ENCODE data around the gene TAPT1. TPM values are rescaled to one million over a fixed set of nuclear protein-coding genes. Genes with fewer than 3 reads are reported as not detected.

The TAPT1 gene
- total RNA-seq, 2 donors from 2014 or later: 19.7 to 21.1 TPM

- Histone ChIP-seq H3K36me3 (no peaks in the 10 kb centered on the region), H3K4me1 (no peaks in the 10 kb centered on the region), H3K27me3 (no peaks in the 10 kb centered on the region), H3K27ac (no peak overlapping the region), H3K4me3 (no peak overlapping the region), H3K9me3 (no peaks in the 10 kb centered on the region)
- no peak for TF ChIP-seq CTCF (IDR thresholded peaks at IDR 0.05)
- no peak for DNase-seq (ENCODE audit: low spot score)
Measured at GRCh38 chr4:16133406-16133805, 92.9 kb downstream of the TAPT1 start.

- Histone ChIP-seq H3K9me3 (no peaks in the 10 kb centered on the region), H3K4me1 (peaks cover 0 to under 1% of the 10 kb centered on the region in 2 donors), H3K36me3 (no peaks in the 10 kb centered on the region), H3K4me3 (no peak overlapping the region), H3K27ac (no peak overlapping the region), H3K27me3 (no peaks in the 10 kb centered on the region)
- DNase-seq (ENCODE audit: low spot score): no peak
- no peak for TF ChIP-seq CTCF (IDR thresholded peaks at IDR 0.05)
Measured at GRCh38 chr4:16131293-16131692, 95.0 kb downstream of the TAPT1 start.

- no peak for DNase-seq (ENCODE audit: low spot score)
- Histone ChIP-seq H3K9me3 (no peaks in the 10 kb centered on the region), H3K27me3 (no peaks in the 10 kb centered on the region), H3K4me1 (peaks cover 0 to 15% of the 10 kb centered on the region in 2 donors), H3K36me3 (no peaks in the 10 kb centered on the region), H3K27ac (peak overlapping the region in 1 of 2 donors; percentile 69), H3K4me3 (no peak overlapping the region)
- TF ChIP-seq CTCF (IDR thresholded peaks at IDR 0.05): no peak
Measured at GRCh38 chr4:16129336-16129735, 96.9 kb downstream of the TAPT1 start.

- Histone ChIP-seq H3K4me3 (no peak overlapping the region), H3K4me1 (peaks cover 0 to 20% of the 10 kb centered on the region in 2 donors), H3K9me3 (no peaks in the 10 kb centered on the region), H3K27ac (peak overlapping the region in 1 of 2 donors; percentile 69), H3K36me3 (no peaks in the 10 kb centered on the region), H3K27me3 (no peaks in the 10 kb centered on the region)
- DNase-seq (ENCODE audit: low spot score): no peak
- TF ChIP-seq CTCF (IDR thresholded peaks at IDR 0.05): no peak
Measured at GRCh38 chr4:16126714-16127113, 99.6 kb downstream of the TAPT1 start.

GRCh38 chr4:16125571-16126445 is 100.5 kb downstream of the TAPT1 start:
- H3K4me1 ChIP-seq: peaks cover 0 to 20% of the 10 kb centered on the region in 2 donors
- peak overlapping the region; percentile 31 to 69 for H3K27ac ChIP-seq
- H3K36me3 ChIP-seq: no peaks in the 10 kb centered on the region
- H3K4me3 ChIP-seq: no peak overlapping the region
- TF ChIP-seq CTCF (IDR thresholded peaks at IDR 0.05): no peak
- DNase-seq (ENCODE audit: low spot score): no peak
- no peaks in the 10 kb centered on the region for H3K9me3 ChIP-seq
- H3K27me3 ChIP-seq: no peaks in the 10 kb centered on the region
